Loucy (cell line): ENCODE measurements around the gene MOB3B.
A peak's percentile ranks its signal among the peaks of the same experiment; 100 is the strongest.

Source experiments
- H2AFZ ChIP-seq: fragments of 200-600 bp; sonication (generic); 2 replicates; pipeline ENCODE4 v1.6.0; 2016; ENCODE audit warnings: antibody characterized with exemption, mild to moderate bottlenecking, low read length, moderate library complexity
- H3F3A ChIP-seq: fragments of 200-600 bp; 2 replicates; pipeline ENCODE4 v1.6.0; 2016; ENCODE audit warnings: antibody characterized with exemption, low read depth, mild to moderate bottlenecking
- H3K27me3 ChIP-seq: fragments of 200-600 bp; sonication (generic); 2 replicates; pipeline ENCODE4 v1.6.1; 2014; ENCODE audit warnings: low read length, mild to moderate bottlenecking; ENCODE audit not compliant: insufficient read depth, poor library complexity, severe bottlenecking
- H3K36me3 ChIP-seq: fragments of 200-600 bp; sonication (generic); 2 replicates; pipeline ENCODE4 v1.6.1; 2016; ENCODE audit warnings: low read length; ENCODE audit not compliant: insufficient read depth
- H3K4me1 ChIP-seq: fragments of 200-600 bp; sonication (generic); 2 replicates; pipeline ENCODE4 v1.5.1; 2014; ENCODE audit warnings: low read length, mild to moderate bottlenecking; ENCODE audit not compliant: insufficient read depth, poor library complexity, severe bottlenecking
- H3K4me2 ChIP-seq: fragments of 200-600 bp; sonication (generic); 2 replicates; pipeline ENCODE4 v1.6.0; 2014; ENCODE audit warnings: antibody characterized with exemption, low read length, low read depth, mild to moderate bottlenecking; ENCODE audit not compliant: poor library complexity, severe bottlenecking
- H3K4me3 ChIP-seq: fragments of 200-600 bp; sonication (generic); 2 replicates; pipeline ENCODE4 v1.5.1; 2014; ENCODE audit warnings: low read length, mild to moderate bottlenecking, mixed read lengths; ENCODE audit not compliant: poor library complexity, severe bottlenecking
- H3K79me2 ChIP-seq: fragments of 200-600 bp; sonication (generic); 2 replicates; pipeline ENCODE4 v1.6.1; 2014; ENCODE audit warnings: low read length; ENCODE audit not compliant: insufficient read depth
- H3K9ac ChIP-seq: fragments of 200-600 bp; sonication (generic); 2 replicates; pipeline ENCODE4 v1.6.0; 2014; ENCODE audit warnings: mild to moderate bottlenecking, low read depth, low read length, moderate library complexity; ENCODE audit not compliant: poor library complexity, severe bottlenecking
- H3K9me2 ChIP-seq: fragments of 200-600 bp; sonication (generic); replicated peaks from 2 replicates; pipeline ENCODE4 v1.6.1; 2016; ENCODE audit warnings: low read depth, low read length, mixed read lengths
- H3K9me3 ChIP-seq: fragments of 200-600 bp; sonication (generic); 2 replicates; pipeline ENCODE4 v1.6.1; 2014; ENCODE audit warnings: mild to moderate bottlenecking, antibody characterized with exemption, low read length, low read depth; ENCODE audit not compliant: insufficient read depth
- H4K20me1 ChIP-seq: fragments of 200-600 bp; sonication (generic); 2 replicates; pipeline ENCODE4 v1.6.0; 2014; ENCODE audit warnings: antibody characterized with exemption, low read length, mild to moderate bottlenecking; ENCODE audit not compliant: insufficient read depth, poor library complexity, severe bottlenecking
- CTCF ChIP-seq: fragments of 200-600 bp; sonication (generic); conservative IDR thresholded peaks from 2 replicates; pipeline ENCODE4 v1.5.1; 2014; ENCODE audit warnings: mild to moderate bottlenecking, antibody characterized with exemption, low read length
- EZH2phosphoT487 ChIP-seq: fragments of 200-600 bp; IDR thresholded peaks from 2 replicates; pipeline ENCODE4 v1.6.1; 2018; ENCODE audit warnings: antibody characterized with exemption, mild to moderate bottlenecking, moderate library complexity, borderline replicate concordance

MOB3B gene

GRCh38 chr9:27292659-27293405 lies 236.8 kb downstream of the MOB3B start:
- Histone ChIP-seq H3F3A (no peaks in the 10 kb centered on the region), H2AFZ (no peak overlapping the region), H3K79me2 (no peaks in the 10 kb centered on the region), H4K20me1 (no peaks in the 10 kb centered on the region), H3K4me1 (no peaks in the 10 kb centered on the region), H3K9me2 (no peaks in the 10 kb centered on the region), H3K9ac (no peak overlapping the region), H3K36me3 (no peaks in the 10 kb centered on the region), H3K27me3 (no peaks in the 10 kb centered on the region), H3K4me2 (no peak overlapping the region), H3K4me3 (no peak overlapping the region), H3K9me3 (no peaks in the 10 kb centered on the region)
- TF ChIP-seq EZH2phosphoT487 (no peak), CTCF (no peak)

GRCh38 chr9:27291292-27291691 lies 238.3 kb downstream of the MOB3B start:
- H3K4me3 ChIP-seq: no peak overlapping the region
- no peaks in the 10 kb centered on the region for H3K9me2 ChIP-seq
- H3K9ac ChIP-seq: no peak overlapping the region
- H3K27me3 ChIP-seq: no peaks in the 10 kb centered on the region
- H3K4me1 ChIP-seq: no peaks in the 10 kb centered on the region
- TF ChIP-seq EZH2phosphoT487 (no peak), CTCF (no peak)
- no peaks in the 10 kb centered on the region for H3F3A ChIP-seq
- no peak overlapping the region for H2AFZ ChIP-seq
- H3K79me2 ChIP-seq: no peaks in the 10 kb centered on the region
- no peak overlapping the region for H3K4me2 ChIP-seq
- H3K36me3 ChIP-seq: no peaks in the 10 kb centered on the region
- H3K9me3 ChIP-seq: no peaks in the 10 kb centered on the region
- H4K20me1 ChIP-seq: no peaks in the 10 kb centered on the region

GRCh38 chr9:27282269-27282668 lies 247.3 kb downstream of the MOB3B start:
- H3K9me2 ChIP-seq: no peaks in the 10 kb centered on the region
- H3K4me2 ChIP-seq: no peak overlapping the region
- no peaks in the 10 kb centered on the region for H3K27me3 ChIP-seq
- no peak for TF ChIP-seq EZH2phosphoT487
- H3K4me1 ChIP-seq: no peaks in the 10 kb centered on the region
- H3K9me3 ChIP-seq: no peaks in the 10 kb centered on the region
- H3K9ac ChIP-seq: no peak overlapping the region
- no peak overlapping the region for H2AFZ ChIP-seq
- no peak overlapping the region for H3K4me3 ChIP-seq
- no peaks in the 10 kb centered on the region for H3F3A ChIP-seq
- H4K20me1 ChIP-seq: no peaks in the 10 kb centered on the region
- H3K79me2 ChIP-seq: no peaks in the 10 kb centered on the region
- H3K36me3 ChIP-seq: no peaks in the 10 kb centered on the region

GRCh38 chr9:27280860-27281259 lies 248.8 kb downstream of the MOB3B start:
- no peak for TF ChIP-seq EZH2phosphoT487
- peak overlapping the region; percentile 50 for H3K4me2 ChIP-seq
- peak overlapping the region; percentile 90 for H2AFZ ChIP-seq

More at GRCh38 chr9:27280860-27281259, 248.8 kb downstream of the MOB3B start:
- no peak overlapping the region for H3K9ac ChIP-seq
- no peaks in the 10 kb centered on the region for H3F3A ChIP-seq
- H3K27me3 ChIP-seq: no peaks in the 10 kb centered on the region
- no peaks in the 10 kb centered on the region for H3K9me3 ChIP-seq
- no peaks in the 10 kb centered on the region for H4K20me1 ChIP-seq
- H3K4me1 ChIP-seq: no peaks in the 10 kb centered on the region
- H3K36me3 ChIP-seq: no peaks in the 10 kb centered on the region
- H3K9me2 ChIP-seq: no peaks in the 10 kb centered on the region
- H3K79me2 ChIP-seq: no peaks in the 10 kb centered on the region
- peak overlapping the region; percentile 36 for H3K4me3 ChIP-seq
